ENCODE measurements around the gene PLAC9.
A peak's percentile ranks its signal among the peaks of the same experiment; 100 is the strongest.

DNA sequence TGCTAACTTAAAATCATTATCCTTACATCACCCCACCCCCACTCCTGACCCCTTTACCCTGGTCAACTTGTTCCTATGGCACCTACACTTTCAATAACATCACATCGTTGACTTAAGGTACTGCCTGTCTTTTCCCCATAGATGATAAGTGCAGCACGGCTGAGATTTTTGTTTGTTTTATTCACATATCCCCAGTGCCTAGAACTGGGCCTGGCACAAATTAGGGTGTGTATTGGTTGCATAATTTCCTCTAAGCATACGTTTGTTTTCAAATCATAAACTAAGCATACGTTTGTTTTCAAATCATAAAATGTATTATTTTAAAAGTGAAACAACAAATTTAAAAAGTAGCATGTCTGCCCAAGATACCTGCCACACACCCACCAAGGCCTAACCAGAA is 37.5 kb downstream of the PLAC9 start:
- TF ChIP-seq POLR2AphosphoS5 (IDR thresholded peaks at IDR 0.05) (peak in 1 of 3 donors; percentile 39), POLR2A (IDR thresholded peaks at IDR 0.05) (no peak), EP300 (IDR thresholded peaks at IDR 0.05; ENCODE audit: low read depth) (no peak)
- TF ChIP-seq, protein P1, sequence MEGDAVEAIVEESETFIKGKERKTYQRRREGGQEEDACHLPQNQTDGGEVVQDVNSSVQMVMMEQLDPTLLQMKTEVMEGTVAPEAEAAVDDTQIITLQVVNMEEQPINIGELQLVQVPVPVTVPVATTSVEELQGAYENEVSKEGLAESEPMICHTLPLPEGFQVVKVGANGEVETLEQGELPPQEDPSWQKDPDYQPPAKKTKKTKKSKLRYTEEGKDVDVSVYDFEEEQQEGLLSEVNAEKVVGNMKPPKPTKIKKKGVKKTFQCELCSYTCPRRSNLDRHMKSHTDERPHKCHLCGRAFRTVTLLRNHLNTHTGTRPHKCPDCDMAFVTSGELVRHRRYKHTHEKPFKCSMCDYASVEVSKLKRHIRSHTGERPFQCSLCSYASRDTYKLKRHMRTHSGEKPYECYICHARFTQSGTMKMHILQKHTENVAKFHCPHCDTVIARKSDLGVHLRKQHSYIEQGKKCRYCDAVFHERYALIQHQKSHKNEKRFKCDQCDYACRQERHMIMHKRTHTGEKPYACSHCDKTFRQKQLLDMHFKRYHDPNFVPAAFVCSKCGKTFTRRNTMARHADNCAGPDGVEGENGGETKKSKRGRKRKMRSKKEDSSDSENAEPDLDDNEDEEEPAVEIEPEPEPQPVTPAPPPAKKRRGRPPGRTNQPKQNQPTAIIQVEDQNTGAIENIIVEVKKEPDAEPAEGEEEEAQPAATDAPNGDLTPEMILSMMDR (IDR thresholded peaks at IDR 0.05) = no peak

Measured in transverse colon (tissue), 4 donors.